Ecto neural progenitor cell (in vitro differentiated cells): ENCODE measurements around the gene FBXO42.

ENCODE experiments used
- DNase-seq: peaks from one replicate; pipeline ENCODE4 v3.0.0-alpha.2; 2018; ENCODE audit warnings: low spot score

The FBXO42 gene

DNA sequence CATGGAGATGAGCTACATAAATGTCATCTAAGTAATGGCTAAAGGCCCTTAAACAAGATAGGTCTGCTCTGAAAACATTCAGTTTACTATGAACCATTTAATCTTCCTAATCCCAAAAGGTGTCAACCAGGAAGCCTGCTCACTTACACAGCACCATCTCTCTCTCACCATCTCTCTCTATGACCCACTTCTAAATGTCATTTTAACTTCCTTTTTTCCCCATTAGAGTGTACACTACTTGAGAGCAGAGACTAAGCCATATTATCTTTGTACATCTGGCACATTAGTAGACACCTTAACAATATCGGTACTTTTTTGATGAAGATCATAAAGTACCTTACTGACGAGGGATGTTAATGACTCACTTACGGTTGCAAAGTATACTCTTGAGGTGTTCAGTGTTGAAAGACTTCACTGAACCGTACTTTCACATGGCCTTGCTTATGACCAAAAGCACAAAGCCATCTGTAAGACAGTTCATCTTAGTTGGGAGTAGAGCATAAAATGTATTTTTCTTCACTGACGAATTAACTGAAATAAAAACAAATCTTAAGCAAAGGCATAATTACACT lies 25.4 kb downstream of the FBXO42 start:
- no peak for DNase-seq

DNA sequence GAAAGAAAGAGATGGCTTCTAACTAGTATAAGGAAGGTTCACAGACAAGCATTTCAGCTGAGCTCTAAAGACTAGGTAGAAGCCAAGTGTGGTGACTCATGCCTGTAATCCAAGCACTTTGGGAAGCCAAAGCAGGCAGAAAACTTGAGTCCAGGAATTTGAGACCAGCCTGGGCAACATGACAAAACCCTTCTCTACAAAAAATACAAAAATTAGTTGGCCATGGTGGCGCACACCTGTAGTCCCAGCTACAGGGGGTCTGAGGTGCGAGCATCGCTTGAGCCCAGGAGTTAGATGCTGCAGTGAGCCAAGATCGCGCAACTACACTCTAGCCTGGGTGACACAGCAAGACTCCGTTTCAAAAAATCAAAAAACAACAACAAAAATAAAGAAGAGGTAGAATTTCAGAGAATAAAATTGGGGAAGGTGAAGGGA lies 27.8 kb downstream of the FBXO42 start:
- no peak for DNase-seq

DNA sequence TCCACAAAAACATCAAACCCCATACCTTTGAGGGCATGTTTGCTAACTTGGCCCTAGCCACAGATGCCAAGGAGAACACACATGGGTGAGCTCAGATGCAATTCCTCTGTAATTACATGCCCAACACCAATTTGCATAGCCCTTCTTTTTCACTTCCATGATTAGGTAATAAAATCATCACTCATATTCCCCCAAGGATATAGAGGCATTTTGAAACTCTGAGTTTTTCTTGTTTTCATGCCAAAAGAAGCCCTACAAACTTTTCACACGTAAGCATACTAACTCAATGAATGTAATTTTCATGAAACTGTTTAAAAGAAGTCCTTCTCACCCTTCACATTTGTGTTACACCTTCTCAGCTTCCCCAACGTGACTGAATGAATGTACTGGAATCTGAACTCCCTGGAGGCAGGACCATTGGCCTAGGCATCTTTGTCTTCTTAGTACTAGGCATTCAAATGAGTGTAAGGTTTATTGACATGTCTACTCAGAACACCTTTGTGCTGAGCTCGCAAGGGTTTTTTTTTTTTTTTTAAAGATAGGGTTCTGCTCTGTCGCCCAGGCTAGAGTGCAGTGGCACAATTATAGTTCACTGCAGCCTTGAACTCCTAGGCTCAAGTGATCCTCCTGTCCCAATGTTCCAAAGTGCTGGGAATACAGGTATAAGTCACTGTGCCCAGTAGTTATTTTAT lies 31.0 kb downstream of the FBXO42 start:
- no peak for DNase-seq

- no peak for DNase-seq
These were observed 33.7 kb downstream of the FBXO42 start for GRCh38 chr1:16318555-16318954.

DNA sequence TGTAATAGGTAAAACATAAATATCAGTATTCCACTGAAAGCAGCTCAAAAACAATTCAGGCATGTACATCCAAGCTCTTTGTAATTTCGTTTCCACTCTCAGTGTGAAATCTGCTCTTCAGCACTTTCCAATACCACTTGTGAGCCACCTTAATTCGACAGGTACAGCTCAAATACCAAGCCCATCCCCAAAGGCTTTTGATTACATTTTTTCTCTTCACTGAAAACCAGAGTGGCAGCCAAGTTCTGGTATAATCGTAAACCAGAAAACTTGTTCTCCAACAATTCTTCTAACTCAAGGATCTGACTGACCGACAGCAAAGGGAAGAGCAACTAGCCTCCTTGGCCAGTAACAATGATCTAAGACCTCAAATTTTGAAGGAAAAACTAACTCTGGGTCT lies 36.8 kb downstream of the FBXO42 start:
- DNase-seq: no peak

GRCh38 chr1:16307222-16307621 lies 45.1 kb downstream of the FBXO42 start:
- DNase-seq: no peak

- DNase-seq: no peak
These were observed 49.3 kb downstream of the FBXO42 start for GRCh38 chr1:16302709-16303627.

DNA sequence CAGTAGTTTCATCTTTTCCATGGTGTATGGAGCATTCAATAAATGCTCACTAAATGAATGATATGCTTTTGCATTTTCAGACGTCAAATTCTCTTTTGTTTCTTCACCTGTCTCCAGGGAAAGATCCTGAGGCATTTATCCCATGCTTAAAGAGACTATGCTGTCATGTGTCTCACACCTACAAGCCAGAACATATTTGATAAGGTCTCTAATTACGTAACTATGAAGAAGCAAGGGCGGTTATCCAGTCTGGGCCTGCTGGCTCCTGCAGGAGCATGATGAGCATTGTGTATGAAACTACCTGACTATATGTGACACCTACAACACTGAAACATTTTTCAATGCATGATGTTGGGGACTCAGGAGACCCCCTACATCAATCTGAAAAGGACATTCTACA lies 51.8 kb downstream of the FBXO42 start:
- no peak for DNase-seq

DNA sequence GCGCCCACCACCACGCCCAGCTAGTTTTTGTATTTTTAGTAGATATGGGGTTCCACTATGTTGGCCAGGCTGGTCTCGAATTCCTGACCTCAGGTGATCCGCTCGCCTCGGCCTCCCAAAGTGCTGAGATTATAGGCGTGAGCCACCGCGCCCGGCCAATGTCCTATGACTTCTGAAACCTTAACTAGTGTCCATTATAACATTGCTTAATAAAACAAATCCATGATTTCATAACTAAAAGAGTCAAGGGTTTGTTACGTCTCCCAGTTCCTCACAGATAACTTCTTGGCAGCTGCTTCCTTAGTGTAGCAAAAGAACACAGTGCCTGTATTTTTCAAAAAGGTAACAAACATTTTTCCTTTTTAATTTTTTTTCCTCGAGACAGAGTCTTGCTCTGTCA lies 53.6 kb downstream of the FBXO42 start:
- DNase-seq: no peak

DNA sequence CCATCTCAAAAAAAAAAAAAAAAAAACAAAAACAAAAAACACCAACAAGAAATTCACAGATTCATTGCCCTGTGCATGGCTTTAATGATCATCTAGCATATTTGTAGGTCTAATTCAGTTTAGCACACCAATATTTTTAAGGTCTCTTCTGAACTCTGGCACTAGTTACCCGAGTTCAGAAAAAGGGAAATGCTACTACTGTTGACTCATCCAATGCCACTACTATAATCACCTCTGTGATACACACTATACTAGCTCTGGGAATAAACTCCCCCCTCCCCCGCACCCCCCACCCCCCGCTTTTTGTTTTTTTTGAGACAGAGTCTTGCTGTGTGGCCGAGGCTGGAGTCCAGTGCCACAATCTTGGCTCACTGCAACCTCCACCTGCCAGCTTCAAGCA lies 55.6 kb downstream of the FBXO42 start:
- DNase-seq: no peak

DNA sequence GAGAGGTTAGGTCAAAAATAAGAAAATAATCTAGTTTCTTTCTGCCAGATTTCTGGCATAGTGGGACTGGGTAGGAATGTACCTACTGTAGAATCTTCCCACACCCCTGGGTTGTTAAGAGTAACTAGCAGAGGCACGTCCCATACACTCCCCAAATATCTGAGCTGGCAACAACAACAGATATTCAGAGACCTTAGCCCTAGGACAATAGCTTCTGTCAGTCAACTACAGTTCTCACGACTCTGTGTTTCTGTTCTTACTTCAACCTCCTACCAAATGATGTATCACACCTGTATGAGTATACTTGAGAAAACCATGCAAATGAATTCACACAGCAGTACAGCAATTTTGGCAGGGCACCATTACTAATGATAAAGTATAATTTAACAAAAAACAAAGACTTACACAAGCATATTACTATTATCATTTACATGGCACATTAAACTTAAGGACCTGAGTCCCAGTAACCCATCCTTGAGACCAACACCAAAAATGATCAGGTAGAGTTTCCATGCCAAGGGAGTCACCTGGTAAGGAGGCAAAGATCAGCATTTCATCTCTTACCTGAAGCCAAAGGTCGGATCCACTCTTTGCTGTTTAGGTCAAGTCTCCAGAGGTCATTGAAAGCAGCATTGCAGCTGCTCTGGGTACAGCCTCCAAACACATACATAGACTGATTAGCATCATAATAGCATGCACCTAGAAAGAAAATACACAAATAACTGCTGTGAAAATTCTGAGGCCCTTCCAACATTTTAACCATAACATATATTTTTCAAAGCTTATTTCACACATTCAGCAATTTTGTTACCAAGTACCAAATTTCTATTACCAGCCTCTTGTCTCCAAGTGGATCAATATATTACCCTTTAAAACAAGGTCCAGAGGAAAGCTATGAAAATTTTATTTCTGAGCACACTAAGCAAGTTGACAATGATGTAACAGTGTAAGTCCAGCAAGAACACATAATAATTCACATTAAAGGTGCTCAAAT lies 57.8 kb downstream of the FBXO42 start:
- DNase-seq: no peak

DNA sequence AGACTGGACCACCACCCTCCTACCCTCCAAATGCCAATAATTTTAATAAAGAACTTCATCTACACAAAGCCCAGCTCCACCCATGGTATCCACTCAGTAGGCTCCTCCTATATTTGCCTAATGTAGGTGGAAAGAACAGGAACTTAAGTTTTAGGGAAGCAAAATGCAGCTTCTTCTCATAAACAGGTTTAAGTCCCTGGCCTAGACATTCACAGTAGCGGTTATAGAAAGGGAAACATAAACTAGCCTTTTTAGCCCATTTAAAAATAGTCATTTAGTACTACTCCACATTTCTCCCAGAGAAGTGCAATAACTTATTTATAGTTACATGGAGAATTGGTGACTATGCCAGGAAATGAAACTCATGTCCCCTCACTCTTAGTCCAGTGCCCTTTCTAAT lies 58.7 kb downstream of the FBXO42 start:
- DNase-seq: no peak

DNA sequence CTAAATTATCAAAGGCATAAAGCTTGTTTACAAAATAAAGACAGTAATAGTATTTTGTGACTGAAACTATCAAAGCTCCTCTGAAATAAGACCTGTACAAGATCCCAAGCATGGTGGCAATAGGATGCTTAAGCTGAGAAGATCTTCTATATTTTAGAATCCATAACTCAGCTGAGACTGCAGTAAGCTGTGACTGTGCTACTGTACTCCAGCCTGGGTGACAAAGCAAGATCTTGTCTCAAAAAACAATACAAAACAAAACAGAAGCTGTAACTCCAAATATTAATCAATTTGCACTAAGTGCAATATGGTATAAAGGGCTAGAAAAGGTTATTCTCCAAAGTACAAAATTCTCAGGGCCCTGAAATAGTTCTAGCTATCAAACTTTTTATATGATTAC lies 59.5 kb downstream of the FBXO42 start:
- no peak for DNase-seq

DNA sequence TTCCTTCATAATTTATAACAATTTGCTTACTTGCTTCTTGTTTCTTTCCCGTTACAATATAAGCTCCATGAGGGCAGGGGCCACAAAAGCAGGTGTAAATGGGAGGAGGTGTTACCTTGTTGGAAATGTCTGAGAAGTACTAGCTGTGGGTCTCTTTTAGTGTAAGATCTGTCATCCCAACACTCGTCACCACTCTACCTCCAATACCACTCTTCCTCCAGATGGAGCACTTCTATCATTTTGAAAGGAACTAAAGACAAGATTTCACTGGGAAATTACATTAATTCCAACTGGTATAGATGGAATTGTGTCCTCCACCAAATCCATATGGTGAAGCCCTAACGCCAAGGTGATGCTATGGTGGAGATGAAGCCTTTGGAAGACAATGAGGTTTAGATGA lies 62.3 kb downstream of the FBXO42 start:
- DNase-seq: no peak

DNA sequence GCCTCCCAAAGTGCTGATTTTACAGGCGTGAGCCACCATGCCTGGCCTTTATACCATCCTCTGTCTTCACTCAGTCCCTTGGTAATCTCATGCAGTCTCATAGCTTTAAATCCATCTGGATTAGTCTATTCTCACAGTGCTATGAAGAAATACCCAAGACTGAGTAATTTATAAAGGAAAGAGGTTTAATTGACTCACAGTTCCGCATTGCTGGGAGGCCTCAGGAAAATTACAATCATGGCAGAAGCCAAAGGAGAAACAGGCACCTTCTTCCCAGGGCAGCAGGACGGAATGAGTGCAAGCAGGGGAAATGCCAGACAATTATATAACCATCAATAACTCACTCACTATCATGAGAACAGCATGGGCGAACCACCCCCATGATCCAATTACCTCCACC lies 66.2 kb downstream of the FBXO42 start:
- DNase-seq: no peak

GRCh38 chr1:16281765-16282164 lies 70.5 kb downstream of the FBXO42 start:
- no peak for DNase-seq

- no peak for DNase-seq
These were observed 73.1 kb downstream of the FBXO42 start for GRCh38 chr1:16279186-16279585.

DNA sequence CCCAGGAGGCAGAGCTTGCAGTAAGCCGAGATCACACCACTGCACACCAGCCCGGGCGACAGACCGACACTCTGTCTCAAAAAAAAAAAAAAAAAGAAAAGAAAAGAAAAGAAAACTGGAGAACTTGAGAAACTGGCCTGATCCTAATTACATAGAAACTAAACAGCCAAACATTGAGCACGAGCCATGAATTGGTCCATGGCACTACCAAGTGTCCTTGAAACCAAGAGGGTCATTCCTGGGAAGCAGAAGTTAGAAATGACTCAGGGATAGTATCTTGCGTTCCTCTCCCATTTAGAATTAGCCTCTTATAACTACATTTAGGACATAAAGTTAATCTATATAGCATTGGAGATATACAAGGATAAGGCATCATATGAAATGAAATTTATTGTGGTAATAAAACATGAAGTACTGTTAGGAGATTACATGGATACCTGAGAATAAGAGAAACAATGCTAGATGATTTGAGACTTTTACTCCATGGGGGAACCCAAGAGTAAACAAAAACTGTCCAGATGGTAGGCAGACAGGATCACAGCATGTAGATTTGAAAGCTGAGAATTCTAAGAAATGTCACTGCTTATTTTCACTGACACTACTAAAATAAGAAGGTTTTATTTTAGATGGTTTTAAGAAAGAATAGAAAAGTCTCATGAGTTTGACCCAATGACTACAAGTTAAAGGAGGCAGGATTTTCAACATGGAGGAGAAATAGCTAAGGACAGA lies 75.8 kb downstream of the FBXO42 start:
- DNase-seq: no peak

DNA sequence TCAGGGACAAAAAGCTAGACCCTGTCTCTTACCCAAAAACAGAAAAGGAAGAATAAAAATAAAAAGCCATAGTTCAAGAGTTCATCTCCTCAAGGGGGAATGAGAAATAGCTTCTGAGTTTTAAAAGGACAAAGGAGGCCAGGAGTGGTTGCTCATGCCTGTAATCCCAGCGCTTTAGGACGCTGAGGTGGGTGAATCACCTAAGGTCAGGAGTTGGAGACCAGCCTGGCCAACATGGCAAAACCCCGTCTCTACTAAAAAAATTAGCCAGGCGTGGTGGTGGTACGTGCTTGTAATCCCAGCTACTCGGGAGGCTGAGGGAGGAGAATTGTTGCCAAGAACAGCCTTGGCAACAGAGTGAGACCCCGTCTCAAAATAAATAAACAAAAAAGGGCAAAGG lies 76.7 kb downstream of the FBXO42 start:
- DNase-seq: no peak

GRCh38 chr1:16267690-16268180 lies 84.5 kb downstream of the FBXO42 start:
- no peak for DNase-seq
